Naive thymus-derived CD4-positive, alpha-beta T cell (primary cell): ENCODE results near the gene CCDC136. TPM values are rescaled to one million over a fixed set of nuclear protein-coding genes. Genes with fewer than 3 reads are reported as not detected.

ENCODE experiments used
- ATAC-seq: fragments of 150-1000 bp; cut with Tn5 transposase; 2 replicates; pipeline ENCODE4 v1.10.0; 2021; ENCODE audit warnings: mild to moderate bottlenecking, moderate library complexity
- CTCF ChIA-PET: fragments of 350-600 bp; sonication (Branson Sonifier 250); formaldehyde crosslinking; loops from one replicate; lab custom pipeline; 2021; ENCODE audit warnings: antibody characterized with exemption; lab: Charles Lee
- POLR2A ChIA-PET: fragments of 350-600 bp; sonication (Branson Sonifier 250); formaldehyde crosslinking; loops from one replicate; lab custom pipeline; 2021; ENCODE audit warnings: antibody characterized with exemption, inconsistent platforms; lab: Charles Lee
- DNase-seq, 9 donors: peaks; one replicate each; pipeline versions ENCODE4 v3.0.0 to v3.0.0-alpha.2; 2020 to 2022; ENCODE audit warnings: mixed read lengths in 1 of 9
- H3K27ac ChIP-seq: one replicate; pipeline ENCODE4 v1.7.0; 2013; ENCODE audit warnings: mild to moderate bottlenecking, low read depth, low read length, moderate library complexity
- H3K27me3 ChIP-seq, 2 donors: one replicate each; pipeline ENCODE4 v1.7.0; 2013; ENCODE audit warnings: low read length in 2 of 2, mild to moderate bottlenecking in 2 of 2, moderate library complexity in 2 of 2; ENCODE audit not compliant: control insufficient read depth in 2 of 2, insufficient read depth in 2 of 2
- H3K36me3 ChIP-seq, 3 experiments: 1 replicate in 2 of 3; 2 replicates in 1 of 3; pipeline ENCODE4 v1.7.0; 2013; ENCODE audit warnings: low read length in 3 of 3, mild to moderate bottlenecking in 3 of 3, moderate library complexity in 1 of 3; ENCODE audit not compliant: insufficient read depth in 3 of 3, control insufficient read depth in 2 of 3
- H3K4me1 ChIP-seq, 2 donors: one replicate each; pipeline ENCODE4 v1.7.0; 2013; ENCODE audit warnings: low read length in 2 of 2, mild to moderate bottlenecking in 2 of 2, moderate library complexity in 1 of 2; ENCODE audit not compliant: control insufficient read depth in 2 of 2, insufficient read depth in 2 of 2
- H3K4me3 ChIP-seq: 2 replicates; pipeline ENCODE4 v1.7.0; 2013; ENCODE audit warnings: mild to moderate bottlenecking, low read length
- H3K9me3 ChIP-seq, 3 experiments: 1 replicate in 2 of 3; 2 replicates in 1 of 3; pipeline ENCODE4 v1.7.0; 2013; ENCODE audit warnings: low read length in 3 of 3; ENCODE audit not compliant: control insufficient read depth in 2 of 3
- H3K27ac Mint-ChIP-seq, 9 donors: one replicate each; pipeline ENCODE4 v1.8.0; 2020 to 2022; ENCODE audit warnings: mixed read lengths in 9 of 9, mild to moderate bottlenecking in 8 of 9, moderate library complexity in 5 of 9, inconsistent platforms in 2 of 9
- H3K27me3 Mint-ChIP-seq, 5 donors: one replicate each; pipeline ENCODE4 v1.8.0; 2021 to 2022; ENCODE audit warnings: mixed read lengths in 5 of 5, mild to moderate bottlenecking in 1 of 5
- H3K36me3 Mint-ChIP-seq, 5 donors: one replicate each; pipeline ENCODE4 v1.8.0; 2020 to 2022; ENCODE audit warnings: mixed read lengths in 5 of 5, mild to moderate bottlenecking in 3 of 5, inconsistent platforms in 1 of 5
- H3K4me1 Mint-ChIP-seq, 7 donors: one replicate each; pipeline ENCODE4 v1.8.0; 2020 to 2022; ENCODE audit warnings: mixed read lengths in 7 of 7, mild to moderate bottlenecking in 3 of 7, inconsistent platforms in 1 of 7
- H3K4me3 Mint-ChIP-seq, 10 donors: one replicate each; pipeline ENCODE4 v1.8.0; 2020 to 2022; ENCODE audit warnings: mild to moderate bottlenecking in 10 of 10, mixed read lengths in 10 of 10, moderate library complexity in 6 of 10, inconsistent platforms in 2 of 10
- H3K9me3 Mint-ChIP-seq, 11 donors: one replicate each; pipeline ENCODE4 v1.8.0; 2020 to 2022; ENCODE audit warnings: mixed read lengths in 11 of 11, mild to moderate bottlenecking in 4 of 11, inconsistent platforms in 1 of 11, moderate library complexity in 1 of 11
- intact Hi-C, 2 donors: fragments of 100-400 bp; cut with micrococcal nuclease; formaldehyde crosslinking; loops; one replicate each; pipeline ENCODE4 v1.15.1; 2023
- polyA plus RNA-seq, 2 donors: library from polyadenylated mRNA; unstranded; fragments of 300-500 nt; fragmentation: Illumina TruSeq; gene quantifications; one replicate each; pipeline ENCODE4 v1.2.3, GENCODE V29; 2021
- total RNA-seq, 6 experiments: library from RNA in 5 of 6; stranded (reverse) in 5 of 6; gene quantifications; 1 replicate in 5 of 6; 2 replicates in 1 of 6; pipeline ENCODE4 v1.2.3 and lab custom pipeline; 2021 to 2026

The CCDC136 gene
- total and polyA plus RNA-seq, 7 experiments from 2014 or later: 0.70 to 14.0 (median 7.2) TPM

GRCh38 chr7:128774921-128775320 is 16.8 kb upstream of the CCDC136 start:
- Mint-ChIP-seq H3K27ac (no peak overlapping the region), H3K4me3 (no peak overlapping the region), H3K9me3 (peaks cover 0 to 16% (median 10%) of the 10 kb centered on the region in 11 donors), H3K27me3 (peaks cover 0 to 2% (median 0%) of the 10 kb centered on the region in 5 donors), H3K36me3 (peaks cover 17 to 46% (median 30%) of the 10 kb centered on the region in 5 donors), H3K4me1 (no peaks in the 10 kb centered on the region)
- DNase-seq (no peak), ATAC-seq (no peak)
- Histone ChIP-seq H3K36me3 (peaks cover 0 to 20% (median 8%) of the 10 kb centered on the region in 3 experiments), H3K4me3 (no peak overlapping the region), H3K9me3 (no peaks in the 10 kb centered on the region), H3K4me1 (no peaks in the 10 kb centered on the region), H3K27ac (no peak overlapping the region), H3K27me3 (no peaks in the 10 kb centered on the region)
- intact Hi-C loops: no loop called here
- ChIA-PET CTCF (no interaction called here), POLR2A (no interaction called here)

GRCh38 chr7:128775744-128776474 is 15.9 kb upstream of the CCDC136 start, which contains the start of gene OPN1SW:
OPN1SW (minus strand) TSS chr7:128775794; CDS start chr7:128775781, 13 bp downstream.
- no peaks in the 10 kb centered on the region for H3K9me3 ChIP-seq
- no peak for DNase-seq
- no peak within 1 kb of the TSS for H3K4me3 ChIP-seq
- H3K27ac Mint-ChIP-seq: no peak within 1 kb of the TSS
- peaks cover 16 to 38% (median 30%) of the 10 kb centered on the region in 5 donors for H3K36me3 Mint-ChIP-seq
- intact Hi-C loops: no loop called here
- ChIA-PET CTCF (no interaction called here), POLR2A (no interaction called here)
- H3K36me3 ChIP-seq: peaks cover 0 to 12% (median 6%) of the 10 kb centered on the region in 3 experiments
- peaks cover 0 to 16% (median 10%) of the 10 kb centered on the region in 11 donors for H3K9me3 Mint-ChIP-seq
- no peak within 1 kb of the TSS for H3K4me3 Mint-ChIP-seq
- H3K27ac ChIP-seq: no peak within 1 kb of the TSS
- H3K27me3 ChIP-seq: no peaks in the 10 kb centered on the region
- H3K4me1 Mint-ChIP-seq: no peaks in the 10 kb centered on the region
- ATAC-seq: no peak
- no peaks in the 10 kb centered on the region for H3K4me1 ChIP-seq
- H3K27me3 Mint-ChIP-seq: peaks cover 0 to 2% (median 0%) of the 10 kb centered on the region in 5 donors

- CTCF ChIA-PET: no interaction called here
- Mint-ChIP-seq H3K36me3 (peaks cover 4 to 23% (median 21%) of the 10 kb centered on the region in 5 donors), H3K4me3 (no peak overlapping the region), H3K9me3 (peaks cover 0 to 16% (median 10%) of the 10 kb centered on the region in 11 donors), H3K27ac (no peak overlapping the region), H3K27me3 (peaks cover 0 to 2% (median 0%) of the 10 kb centered on the region in 5 donors), H3K4me1 (no peaks in the 10 kb centered on the region)
- Histone ChIP-seq H3K4me1 (no peaks in the 10 kb centered on the region), H3K27ac (no peak overlapping the region), H3K9me3 (no peaks in the 10 kb centered on the region), H3K4me3 (no peak overlapping the region), H3K36me3 (peaks cover 0 to 8% (median 0%) of the 10 kb centered on the region in 3 experiments), H3K27me3 (no peaks in the 10 kb centered on the region)
- ATAC-seq (no peak), DNase-seq (no peak)
- POLR2A ChIA-PET: no interaction called here
- intact Hi-C loops: no loop called here
Measured at GRCh38 chr7:128777156-128778123, 14.3 kb upstream of the CCDC136 start.

- Mint-ChIP-seq H3K4me1 (no peaks in the 10 kb centered on the region), H3K27ac (no peak overlapping the region), H3K9me3 (peaks cover 0 to 16% (median 10%) of the 10 kb centered on the region in 11 donors), H3K4me3 (no peak overlapping the region), H3K27me3 (peaks cover 0 to 2% (median 0%) of the 10 kb centered on the region in 5 donors), H3K36me3 (peaks cover 0 to 14% (median 9%) of the 10 kb centered on the region in 5 donors)
- Histone ChIP-seq H3K27me3 (no peaks in the 10 kb centered on the region), H3K4me1 (no peaks in the 10 kb centered on the region), H3K9me3 (no peaks in the 10 kb centered on the region), H3K36me3 (peaks cover 0 to 8% (median 0%) of the 10 kb centered on the region in 3 experiments), H3K4me3 (no peak overlapping the region), H3K27ac (no peak overlapping the region)
- intact Hi-C loops: no loop called here
- no peak for ATAC-seq
- POLR2A ChIA-PET: no interaction called here
- DNase-seq: no peak
- CTCF ChIA-PET: no interaction called here
Measured at GRCh38 chr7:128778946-128779345, 12.8 kb upstream of the CCDC136 start.

- Histone ChIP-seq H3K4me1 (no peaks in the 10 kb centered on the region), H3K4me3 (no peak overlapping the region), H3K9me3 (no peaks in the 10 kb centered on the region), H3K27me3 (no peaks in the 10 kb centered on the region), H3K27ac (no peak overlapping the region), H3K36me3 (no peaks in the 10 kb centered on the region)
- intact Hi-C loops: no loop called here
- POLR2A ChIA-PET: interaction anchor here (0.8 to 1.2 kb wide), 2 partner anchors 10 to 11 kb away, joined by 4 to 5 read pairs; no protein-coding TSS in a partner anchor
- Mint-ChIP-seq H3K9me3 (peaks cover 0 to 16% (median 10%) of the 10 kb centered on the region in 11 donors), H3K27me3 (peaks cover 0 to 13% (median 0%) of the 10 kb centered on the region in 5 donors), H3K27ac (no peak overlapping the region), H3K36me3 (peaks cover 0 to 5% (median 0%) of the 10 kb centered on the region in 5 donors), H3K4me3 (no peak overlapping the region), H3K4me1 (no peaks in the 10 kb centered on the region)
- ATAC-seq (no peak), DNase-seq (no peak)
- CTCF ChIA-PET: no interaction called here
Measured at GRCh38 chr7:128781126-128781525, 10.6 kb upstream of the CCDC136 start.

GRCh38 chr7:128781851-128782250 is 9.9 kb upstream of the CCDC136 start:
- Mint-ChIP-seq H3K36me3 (peaks cover 0 to 5% (median 0%) of the 10 kb centered on the region in 5 donors), H3K9me3 (peaks cover 0 to 16% (median 10%) of the 10 kb centered on the region in 11 donors), H3K27me3 (peaks cover 0 to 20% (median 0%) of the 10 kb centered on the region in 5 donors), H3K4me1 (no peaks in the 10 kb centered on the region), H3K27ac (no peak overlapping the region), H3K4me3 (no peak overlapping the region)
- H3K4me1 ChIP-seq: no peaks in the 10 kb centered on the region
- no peaks in the 10 kb centered on the region for H3K27me3 ChIP-seq
- CTCF ChIA-PET: no interaction called here
- DNase-seq (no peak), ATAC-seq (no peak)
- H3K36me3 ChIP-seq: no peaks in the 10 kb centered on the region
- POLR2A ChIA-PET: interaction anchor here (0.8 to 1.2 kb wide), 2 partner anchors 9 to 11 kb away, joined by 4 to 5 read pairs; no protein-coding TSS in a partner anchor
- H3K4me3 ChIP-seq: no peak overlapping the region
- H3K9me3 ChIP-seq: no peaks in the 10 kb centered on the region
- intact Hi-C loops: no loop called here
- no peak overlapping the region for H3K27ac ChIP-seq
